ENCODE measurements around the gene ADAMTSL2.
"Not testable (repeated sequence)": the region's sequence is repeated elsewhere in the genome, so short reads cannot be mapped to it uniquely, and the experiment has no call there.

Gene ADAMTSL2

GRCh38 chr9:133558191-133559126 is 24.0 kb downstream of the ADAMTSL2 start:
- DNase-seq, result no peak

GRCh38 chr9:133560311-133560710 is 25.8 kb downstream of the ADAMTSL2 start:
- no peak for DNase-seq

GRCh38 chr9:133560944-133561343 is 26.4 kb downstream of the ADAMTSL2 start:
- no peak for DNase-seq

- no peak for DNase-seq
These were observed 27.6 kb downstream of the ADAMTSL2 start for GRCh38 chr9:133561976-133562554.

- no peak for DNase-seq
These were observed 28.2 kb downstream of the ADAMTSL2 start for GRCh38 chr9:133562611-133563290.

DNA sequence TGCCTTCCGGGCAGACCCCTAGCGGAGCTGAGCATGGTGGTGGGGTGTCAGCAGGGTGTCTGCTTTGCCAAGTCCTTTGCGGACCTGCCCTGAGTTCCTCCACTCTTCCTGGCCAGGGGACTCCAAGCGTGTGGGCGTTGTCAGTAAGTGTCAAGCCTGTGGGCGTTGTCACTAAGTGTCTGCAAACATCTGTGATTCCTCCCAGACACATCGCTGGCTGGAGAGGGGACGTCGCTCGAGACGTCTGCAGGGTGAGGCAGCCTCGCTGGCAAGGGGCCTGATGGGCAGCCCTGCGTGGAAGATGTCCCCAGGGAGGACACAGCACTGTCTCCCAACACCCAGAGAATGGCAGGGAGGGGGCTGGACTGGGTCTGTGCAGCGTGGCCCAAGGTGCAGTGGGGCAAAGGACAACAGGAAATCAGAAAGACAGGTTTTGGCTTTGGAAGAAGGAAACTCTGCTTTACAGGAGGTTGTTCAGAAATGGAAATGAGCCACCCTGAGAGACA is 28.8 kb downstream of the ADAMTSL2 start:
- no peak for DNase-seq

- not testable (repeated sequence) for DNase-seq
These were observed 29.3 kb downstream of the ADAMTSL2 start for GRCh38 chr9:133563814-133564213.

DNA sequence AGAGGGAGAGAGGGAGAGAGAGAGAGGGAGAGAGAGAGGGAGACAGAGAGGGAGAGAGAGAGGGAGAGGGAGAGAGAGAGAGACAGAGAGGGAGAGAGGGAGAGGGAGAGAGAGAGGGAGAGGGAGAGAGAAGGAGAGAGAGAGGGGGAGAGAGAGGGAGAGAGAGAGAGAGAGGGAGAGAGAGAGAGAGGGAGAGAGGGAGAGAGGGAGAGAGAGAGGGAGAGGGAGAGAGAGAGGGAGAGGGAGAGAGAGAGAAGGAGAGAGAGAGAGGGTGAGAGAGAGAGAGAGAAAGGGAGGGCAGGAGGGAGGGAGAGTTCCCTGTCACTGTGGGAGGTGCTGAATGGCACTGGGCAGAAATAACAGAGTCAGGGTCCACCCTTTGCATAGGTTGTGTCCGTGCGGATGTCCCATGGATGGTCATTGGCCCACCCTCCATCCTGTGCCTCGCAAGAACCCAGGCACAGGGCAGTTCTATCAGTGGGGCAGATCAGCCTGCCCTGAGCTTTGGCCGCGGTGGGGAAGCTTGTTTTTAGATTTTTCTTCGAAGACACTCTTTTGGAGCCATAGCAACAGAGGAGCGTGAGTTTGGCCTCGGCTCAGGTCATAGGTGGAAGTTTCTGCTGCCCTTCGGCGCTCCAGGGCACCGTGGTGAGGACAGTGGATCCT is 30.1 kb downstream of the ADAMTSL2 start:
- no peak for DNase-seq

DNA sequence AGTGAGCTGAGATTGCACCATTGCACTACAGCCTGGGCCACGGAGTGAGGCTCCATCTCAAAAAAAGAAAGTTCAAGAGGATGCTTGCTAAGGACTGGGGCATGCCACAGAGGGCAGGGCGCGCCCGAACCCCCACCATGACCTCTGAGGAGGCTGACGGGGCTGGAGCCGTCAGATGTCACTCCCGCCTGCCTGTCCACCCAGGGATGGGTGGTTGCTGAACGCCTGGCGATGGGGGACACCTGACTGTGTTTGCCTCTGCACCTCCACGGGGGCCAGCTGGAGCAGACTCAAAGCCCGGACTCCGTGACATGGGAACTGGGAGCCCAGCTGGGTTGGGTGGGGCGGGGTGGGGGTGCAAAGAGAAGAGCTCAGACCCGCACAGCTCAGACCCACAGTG is 31.9 kb downstream of the ADAMTSL2 start:
- no peak for DNase-seq

DNA sequence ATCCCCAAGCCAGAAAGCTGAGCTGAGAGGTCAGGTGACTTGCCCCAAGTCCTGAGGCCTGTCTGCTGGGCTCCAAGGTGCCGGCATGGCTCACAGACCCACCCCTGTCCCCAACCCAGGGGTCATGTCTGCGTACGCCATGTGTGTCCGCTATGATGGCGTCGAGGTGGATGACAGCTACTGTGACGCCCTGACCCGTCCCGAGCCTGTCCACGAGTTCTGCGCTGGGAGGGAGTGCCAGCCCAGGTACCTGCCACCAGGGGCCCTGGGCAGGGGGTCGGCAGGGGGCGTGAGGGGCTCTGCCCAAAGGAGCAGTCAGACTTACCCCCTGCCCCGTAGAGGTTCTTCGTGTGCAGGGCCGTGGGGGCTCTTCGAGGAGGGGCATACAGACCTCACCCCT is 32.3 kb downstream of the ADAMTSL2 start:
- DNase-seq, result no peak

DNA sequence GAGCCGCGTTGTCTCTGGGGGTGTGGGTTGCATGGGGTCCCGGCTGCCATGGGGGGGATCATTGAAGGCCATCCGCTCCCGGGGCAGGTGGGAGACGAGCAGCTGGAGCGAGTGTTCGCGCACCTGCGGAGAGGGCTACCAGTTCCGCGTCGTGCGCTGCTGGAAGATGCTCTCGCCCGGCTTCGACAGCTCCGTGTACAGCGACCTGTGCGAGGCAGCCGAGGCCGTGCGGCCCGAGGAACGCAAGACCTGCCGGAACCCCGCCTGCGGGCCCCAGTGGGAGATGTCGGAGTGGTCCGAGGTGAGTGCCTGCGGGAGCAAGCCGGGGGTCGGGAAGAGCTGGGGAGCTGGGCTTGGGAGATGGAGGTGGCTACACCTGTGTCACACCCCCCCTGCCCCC is 33.7 kb downstream of the ADAMTSL2 start:
- no peak for DNase-seq

GRCh38 chr9:133569121-133569785 is 34.7 kb downstream of the ADAMTSL2 start:
- DNase-seq, result no peak

GRCh38 chr9:133569891-133570690 is 35.6 kb downstream of the ADAMTSL2 start:
- DNase-seq, result no peak

GRCh38 chr9:133570691-133571080 is 36.2 kb downstream of the ADAMTSL2 start:
- DNase-seq, result no peak

DNA sequence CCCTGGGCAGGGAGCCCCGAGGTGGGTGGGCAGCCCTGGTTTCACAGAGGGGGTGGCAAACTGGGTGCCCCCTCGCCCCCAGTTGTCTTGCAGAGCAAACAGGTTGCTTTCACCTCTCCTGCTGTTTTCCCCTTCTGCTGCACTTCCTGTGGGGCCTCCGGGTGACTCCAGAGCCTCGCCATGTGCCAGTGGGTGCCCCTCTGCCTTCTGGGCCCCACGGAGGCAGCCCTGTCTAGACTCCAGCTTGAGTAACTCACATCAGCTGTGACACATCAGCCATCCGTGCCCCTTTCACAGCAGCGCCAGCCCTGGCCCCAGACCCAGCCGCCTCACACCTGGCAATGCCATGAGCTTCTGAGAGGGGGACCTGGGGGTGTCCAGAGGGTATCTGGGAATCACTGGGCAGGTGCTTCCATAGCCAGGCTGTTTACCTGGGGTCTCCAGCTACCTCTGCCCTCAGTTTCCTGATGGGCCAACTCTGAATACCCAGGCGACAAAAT is 36.9 kb downstream of the ADAMTSL2 start:
- DNase-seq, result no peak

DNA sequence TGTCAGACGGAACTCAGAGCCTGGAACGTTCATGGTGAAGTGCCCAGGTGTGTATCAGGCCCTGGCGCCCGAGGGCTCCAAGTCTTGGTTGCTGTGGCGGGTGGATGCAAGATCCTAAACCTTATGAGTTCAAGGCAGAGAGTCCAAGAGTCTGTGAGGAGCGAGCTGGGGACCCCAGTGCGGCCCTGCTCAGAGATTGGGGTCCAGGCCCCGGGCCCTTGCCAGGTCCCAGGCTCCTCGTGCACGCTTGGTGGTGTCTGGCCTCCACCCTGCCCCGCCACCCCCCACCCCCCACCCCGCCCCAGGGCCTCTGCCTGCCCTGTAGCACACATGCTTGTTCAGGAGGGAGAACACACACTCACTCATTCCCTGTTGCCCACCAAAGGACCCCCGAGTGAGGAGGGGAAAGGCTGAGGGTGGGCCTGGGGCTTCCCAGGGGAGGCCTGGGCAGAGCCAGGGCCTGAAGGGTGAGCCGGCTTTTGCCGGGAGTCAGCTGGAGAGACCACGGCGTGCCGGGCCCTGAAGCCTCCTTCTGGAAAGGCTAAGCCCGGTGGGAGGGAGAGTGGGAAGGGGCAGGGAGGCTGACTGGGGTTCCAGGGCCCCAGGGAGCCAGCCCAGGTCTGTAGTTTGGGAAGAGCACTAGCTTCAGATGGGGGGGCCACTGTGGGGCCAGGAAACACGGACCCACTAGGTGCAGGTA is 37.5 kb downstream of the ADAMTSL2 start:
- DNase-seq, result no peak

- DNase-seq, result no peak
These were observed 38.4 kb downstream of the ADAMTSL2 start for GRCh38 chr9:133572821-133573361.

DNA sequence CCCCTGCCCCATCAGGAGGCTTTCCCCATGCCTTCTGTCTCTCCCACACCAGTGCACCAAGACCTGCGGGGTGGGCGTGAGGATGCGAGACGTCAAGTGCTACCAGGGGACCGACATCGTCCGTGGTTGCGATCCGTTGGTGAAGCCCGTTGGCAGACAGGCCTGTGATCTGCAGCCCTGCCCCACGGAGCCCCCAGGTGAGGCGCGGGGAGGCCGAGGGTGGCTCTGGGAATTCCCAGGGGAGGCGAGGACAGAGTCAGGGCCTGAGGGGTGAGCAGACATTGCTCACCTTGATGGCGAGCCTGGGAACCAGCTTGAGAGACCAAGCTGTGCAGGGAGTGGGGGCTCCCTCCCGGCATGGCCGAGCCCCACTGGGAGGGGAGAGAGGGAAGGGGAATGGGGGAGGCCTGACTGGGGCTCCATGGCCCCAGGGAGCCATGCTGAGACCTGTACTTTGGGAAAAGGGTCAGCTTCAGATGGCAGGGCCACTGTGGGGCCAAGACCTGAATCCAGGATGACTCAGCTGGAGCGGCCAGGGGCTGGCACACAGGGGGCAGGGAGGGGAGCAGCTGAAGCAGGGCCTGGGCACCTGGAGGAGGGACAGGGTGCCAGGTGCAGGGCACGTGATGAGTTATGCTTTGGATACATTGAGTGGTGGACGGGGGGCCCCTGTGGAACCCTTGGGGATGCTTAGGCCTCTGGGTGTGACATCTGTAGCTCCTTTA is 39.4 kb downstream of the ADAMTSL2 start:
- no peak for DNase-seq

GRCh38 chr9:133574771-133575170 is 40.3 kb downstream of the ADAMTSL2 start:
- no peak for DNase-seq

Data from right kidney (tissue), 1 donor.